GM23338 (cell line): ENCODE measurements around the gene ACSL3. TPM values are rescaled to one million over a fixed set of nuclear protein-coding genes. Genes with fewer than 3 reads are reported as not detected.

ENCODE experiments used
- ATAC-seq: fragments of 200-7000 bp; cut with Tn5 transposase; 3 replicates; pipeline ENCODE4 v1.9.1; 2020
- DNase-seq: peaks from one replicate; pipeline ENCODE4 v3.0.0-alpha.2; 2015; ENCODE audit warnings: low spot score
- H2AFZ ChIP-seq: fragments of 200-600 bp; sonication (generic); 2 replicates; pipeline ENCODE4 v1.8.0; 2016; ENCODE audit warnings: antibody characterized with exemption, mild to moderate bottlenecking, moderate library complexity
- H3F3A ChIP-seq: fragments of 200-600 bp; sonication (generic); replicated peaks from 2 replicates; pipeline ENCODE4 v1.8.0; 2017; ENCODE audit warnings: antibody characterized with exemption, mixed run types, low read depth
- H3K27ac ChIP-seq: fragments of 200-600 bp; sonication (generic); 2 replicates; pipeline ENCODE4 v1.6.1; 2016; ENCODE audit warnings: low read depth
- H3K27me3 ChIP-seq: fragments of 200-600 bp; sonication (generic); 2 replicates; pipeline ENCODE4 v1.8.0; 2016; ENCODE audit warnings: mild to moderate bottlenecking, mixed run types, moderate library complexity; ENCODE audit not compliant: insufficient read depth
- H3K36me3 ChIP-seq: fragments of 200-600 bp; sonication (generic); 2 replicates; pipeline ENCODE4 v1.8.0; 2016; ENCODE audit warnings: mild to moderate bottlenecking; ENCODE audit not compliant: insufficient read depth
- H3K4me1 ChIP-seq: fragments of 200-600 bp; sonication (generic); 2 replicates; pipeline ENCODE4 v1.8.0; 2016; ENCODE audit warnings: mild to moderate bottlenecking, moderate library complexity; ENCODE audit not compliant: insufficient read depth
- H3K4me2 ChIP-seq: fragments of 200-600 bp; sonication (generic); 2 replicates; pipeline ENCODE4 v1.7.1; 2017; ENCODE audit warnings: mixed run types
- H3K4me3 ChIP-seq: fragments of 200-600 bp; sonication (generic); 2 replicates; pipeline ENCODE4 v1.6.1; 2016; ENCODE audit warnings: mixed run types
- H3K79me2 ChIP-seq: fragments of 200-600 bp; sonication (generic); replicated peaks from 2 replicates; pipeline ENCODE4 v1.8.0; 2017; ENCODE audit warnings: mild to moderate bottlenecking; ENCODE audit not compliant: insufficient read depth
- H3K9me2 ChIP-seq: fragments of 200-600 bp; sonication (generic); 2 replicates; pipeline ENCODE4 v1.8.0; 2017; ENCODE audit not compliant: insufficient read depth
- H4K20me1 ChIP-seq: fragments of 200-600 bp; sonication (generic); replicated peaks from 2 replicates; pipeline ENCODE4 v1.8.0; 2017; ENCODE audit warnings: mild to moderate bottlenecking; ENCODE audit not compliant: insufficient read depth
- H3K27ac Mint-ChIP-seq: 2 replicates; pipeline ENCODE4 v1.8.0; 2020; ENCODE audit warnings: inconsistent platforms, mild to moderate bottlenecking, moderate library complexity, mixed read lengths
- H3K27me3 Mint-ChIP-seq: 3 replicates; pipeline ENCODE4 v1.8.0; 2022; ENCODE audit warnings: low read depth, mild to moderate bottlenecking, moderate library complexity, mixed read lengths, inconsistent platforms; ENCODE audit not compliant: insufficient read depth, poor library complexity
- H3K36me3 Mint-ChIP-seq: 3 replicates; pipeline ENCODE4 v1.8.0; 2021; ENCODE audit warnings: low read depth, mild to moderate bottlenecking, inconsistent platforms, moderate library complexity, mixed read lengths
- H3K4me1 Mint-ChIP-seq: 3 replicates; pipeline ENCODE4 v1.8.0; 2020; ENCODE audit warnings: mild to moderate bottlenecking, inconsistent platforms, mixed read lengths
- H3K4me3 Mint-ChIP-seq: 3 replicates; pipeline ENCODE4 v1.8.0; 2021; ENCODE audit warnings: moderate library complexity, mild to moderate bottlenecking, inconsistent platforms, mixed read lengths
- H3K9me3 Mint-ChIP-seq: 3 replicates; pipeline ENCODE4 v1.8.0; 2020; ENCODE audit warnings: moderate library complexity, mild to moderate bottlenecking, inconsistent platforms, mixed read lengths
- EZH2 ChIP-seq: fragments of 200-600 bp; sonication (generic); IDR thresholded peaks from one replicate; pipeline ENCODE4 v1.8.0; 2017; ENCODE audit warnings: antibody characterized with exemption, mild to moderate bottlenecking, low read depth; ENCODE audit not compliant: unreplicated experiment
- JUNB ChIP-seq: IDR thresholded peaks from one replicate; pipeline ENCODE4 v1.6.1; 2016; ENCODE audit warnings: antibody characterized with exemption; ENCODE audit not compliant: unreplicated experiment
- NANOG ChIP-seq: IDR thresholded peaks from 2 replicates; pipeline ENCODE4 v1.6.1; 2016; ENCODE audit warnings: antibody characterized with exemption, borderline replicate concordance
- STAT1 ChIP-seq: IDR thresholded peaks from one replicate; pipeline ENCODE4 v1.6.1; 2016; ENCODE audit warnings: antibody characterized with exemption; ENCODE audit not compliant: unreplicated experiment
- ZNF331 ChIP-seq: fragments of 250-450 bp; sonication (Bioruptor Pico); IDR thresholded peaks from 2 replicates; pipeline ENCODE4 v1.5.0; 2020; ENCODE audit warnings: low read depth, mild to moderate bottlenecking, moderate library complexity
- polyA plus RNA-seq: library from polyadenylated mRNA; unstranded; fragments of >200 nt; fragmentation: Nextera tagmentation; extraction: Ambion mirVana; gene quantifications from 2 replicates; pipeline ENCODE4 v1.2.1, GENCODE V29; 2016
- total RNA-seq: library from RNA; depleted of rRNA; stranded (reverse); fragments of >200 nt; shearing (Covaris generic); gene quantifications from 2 replicates; pipeline ENCODE4 v1.2.3, GENCODE V29; 2014
- TF ChIP-seq, protein P1 (sequence below): IDR thresholded peaks from one replicate; pipeline ENCODE4 v1.6.1; 2018; ENCODE audit warnings: antibody characterized with exemption; ENCODE audit not compliant: unreplicated experiment
- TF ChIP-seq, protein P2 (sequence below), 2 experiments: fragments of 200-600 bp in 1 of 2; sonication (generic) in 1 of 2; conservative IDR thresholded peaks; 2 replicates each; pipeline versions ENCODE4 v1.5.1 to v1.6.1; 2016 to 2017; ENCODE audit warnings: antibody characterized with exemption in 2 of 2, low read depth in 2 of 2, mild to moderate bottlenecking in 2 of 2, moderate library complexity in 1 of 2
- TF ChIP-seq, protein P3 (sequence below): IDR thresholded peaks from 2 replicates; pipeline ENCODE4 v1.6.1; 2016; ENCODE audit warnings: antibody characterized with exemption
- TF ChIP-seq, protein P4 (sequence below): fragments of 250-450 bp; sonication (Bioruptor Pico); IDR thresholded peaks from 2 replicates; pipeline ENCODE4 v1.5.0; 2020; ENCODE audit warnings: mild to moderate bottlenecking, moderate library complexity

Gene ACSL3
- total and polyA plus RNA-seq, 2 experiments from 2014 or later, result 55.3 to 130 TPM

DNA sequence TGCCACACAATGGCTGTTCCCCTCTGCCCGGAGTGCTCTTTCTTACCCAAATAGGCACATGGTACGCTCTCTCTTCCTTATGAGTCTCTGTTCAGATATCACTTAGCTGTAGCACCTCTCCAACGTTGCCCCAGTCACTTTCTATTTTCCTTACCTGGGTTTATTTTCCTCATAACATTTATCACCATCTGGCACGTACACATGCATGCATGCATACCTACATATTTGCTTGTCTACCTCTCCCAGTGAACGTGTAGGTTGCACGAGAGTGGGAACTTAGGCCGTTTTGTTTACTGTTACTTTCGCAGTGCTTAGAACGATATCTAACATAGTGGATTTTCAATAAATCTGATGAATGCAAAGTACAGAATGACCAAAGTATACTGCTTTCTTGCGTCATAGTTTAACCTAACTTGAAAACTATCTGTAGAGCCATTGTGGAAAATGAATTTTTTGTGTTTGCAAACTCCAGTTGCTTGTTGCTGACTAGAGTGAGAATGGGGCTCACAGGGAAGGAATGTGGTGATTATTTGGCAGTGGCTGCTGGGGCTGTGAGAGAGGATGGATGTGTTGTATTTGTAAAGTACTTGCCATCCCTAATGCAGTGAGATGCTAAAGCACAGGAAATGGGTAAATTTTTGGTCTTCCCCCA is 47.1 kb downstream of the ACSL3 start:
- Mint-ChIP-seq H3K36me3 (peaks cover 36% of the 10 kb centered on the region), H3K9me3 (no peaks in the 10 kb centered on the region), H3K4me3 (peak overlapping the region; percentile 12; the same call in 2 of the 3 replicates), H3K27me3 (peaks cover 1% of the 10 kb centered on the region), H3K27ac (peak overlapping the region; percentile 87), H3K4me1 (peaks cover 69% of the 10 kb centered on the region)
- Histone ChIP-seq H4K20me1 (no peaks in the 10 kb centered on the region), H3K27me3 (no peaks in the 10 kb centered on the region), H3K4me1 (peaks cover 38% of the 10 kb centered on the region), H3K27ac (peak overlapping the region; percentile 91), H3F3A (no peaks in the 10 kb centered on the region), H3K79me2 (peaks cover 95% of the 10 kb centered on the region), H3K4me3 (no peak overlapping the region; the same call in 1 of the 2 replicates), H3K9me2 (no peaks in the 10 kb centered on the region), H3K4me2 (peak overlapping the region; percentile 22), H2AFZ (no peak overlapping the region), H3K36me3 (no peaks in the 10 kb centered on the region; the same call in 1 of the 2 replicates)
- TF ChIP-seq, protein P1, sequence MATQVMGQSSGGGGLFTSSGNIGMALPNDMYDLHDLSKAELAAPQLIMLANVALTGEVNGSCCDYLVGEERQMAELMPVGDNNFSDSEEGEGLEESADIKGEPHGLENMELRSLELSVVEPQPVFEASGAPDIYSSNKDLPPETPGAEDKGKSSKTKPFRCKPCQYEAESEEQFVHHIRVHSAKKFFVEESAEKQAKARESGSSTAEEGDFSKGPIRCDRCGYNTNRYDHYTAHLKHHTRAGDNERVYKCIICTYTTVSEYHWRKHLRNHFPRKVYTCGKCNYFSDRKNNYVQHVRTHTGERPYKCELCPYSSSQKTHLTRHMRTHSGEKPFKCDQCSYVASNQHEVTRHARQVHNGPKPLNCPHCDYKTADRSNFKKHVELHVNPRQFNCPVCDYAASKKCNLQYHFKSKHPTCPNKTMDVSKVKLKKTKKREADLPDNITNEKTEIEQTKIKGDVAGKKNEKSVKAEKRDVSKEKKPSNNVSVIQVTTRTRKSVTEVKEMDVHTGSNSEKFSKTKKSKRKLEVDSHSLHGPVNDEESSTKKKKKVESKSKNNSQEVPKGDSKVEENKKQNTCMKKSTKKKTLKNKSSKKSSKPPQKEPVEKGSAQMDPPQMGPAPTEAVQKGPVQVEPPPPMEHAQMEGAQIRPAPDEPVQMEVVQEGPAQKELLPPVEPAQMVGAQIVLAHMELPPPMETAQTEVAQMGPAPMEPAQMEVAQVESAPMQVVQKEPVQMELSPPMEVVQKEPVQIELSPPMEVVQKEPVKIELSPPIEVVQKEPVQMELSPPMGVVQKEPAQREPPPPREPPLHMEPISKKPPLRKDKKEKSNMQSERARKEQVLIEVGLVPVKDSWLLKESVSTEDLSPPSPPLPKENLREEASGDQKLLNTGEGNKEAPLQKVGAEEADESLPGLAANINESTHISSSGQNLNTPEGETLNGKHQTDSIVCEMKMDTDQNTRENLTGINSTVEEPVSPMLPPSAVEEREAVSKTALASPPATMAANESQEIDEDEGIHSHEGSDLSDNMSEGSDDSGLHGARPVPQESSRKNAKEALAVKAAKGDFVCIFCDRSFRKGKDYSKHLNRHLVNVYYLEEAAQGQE, result no peak
- no peak for TF ChIP-seq JUNB
- TF ChIP-seq, protein P2, sequence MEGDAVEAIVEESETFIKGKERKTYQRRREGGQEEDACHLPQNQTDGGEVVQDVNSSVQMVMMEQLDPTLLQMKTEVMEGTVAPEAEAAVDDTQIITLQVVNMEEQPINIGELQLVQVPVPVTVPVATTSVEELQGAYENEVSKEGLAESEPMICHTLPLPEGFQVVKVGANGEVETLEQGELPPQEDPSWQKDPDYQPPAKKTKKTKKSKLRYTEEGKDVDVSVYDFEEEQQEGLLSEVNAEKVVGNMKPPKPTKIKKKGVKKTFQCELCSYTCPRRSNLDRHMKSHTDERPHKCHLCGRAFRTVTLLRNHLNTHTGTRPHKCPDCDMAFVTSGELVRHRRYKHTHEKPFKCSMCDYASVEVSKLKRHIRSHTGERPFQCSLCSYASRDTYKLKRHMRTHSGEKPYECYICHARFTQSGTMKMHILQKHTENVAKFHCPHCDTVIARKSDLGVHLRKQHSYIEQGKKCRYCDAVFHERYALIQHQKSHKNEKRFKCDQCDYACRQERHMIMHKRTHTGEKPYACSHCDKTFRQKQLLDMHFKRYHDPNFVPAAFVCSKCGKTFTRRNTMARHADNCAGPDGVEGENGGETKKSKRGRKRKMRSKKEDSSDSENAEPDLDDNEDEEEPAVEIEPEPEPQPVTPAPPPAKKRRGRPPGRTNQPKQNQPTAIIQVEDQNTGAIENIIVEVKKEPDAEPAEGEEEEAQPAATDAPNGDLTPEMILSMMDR (conservative IDR thresholded peaks at IDR 0.05; ENCODE audit: low read depth in 2 of 2), result no peak
- no peak for TF ChIP-seq STAT1
- TF ChIP-seq ZNF331 (CRISPR knock-in tag), result no peak
- TF ChIP-seq, protein P3, sequence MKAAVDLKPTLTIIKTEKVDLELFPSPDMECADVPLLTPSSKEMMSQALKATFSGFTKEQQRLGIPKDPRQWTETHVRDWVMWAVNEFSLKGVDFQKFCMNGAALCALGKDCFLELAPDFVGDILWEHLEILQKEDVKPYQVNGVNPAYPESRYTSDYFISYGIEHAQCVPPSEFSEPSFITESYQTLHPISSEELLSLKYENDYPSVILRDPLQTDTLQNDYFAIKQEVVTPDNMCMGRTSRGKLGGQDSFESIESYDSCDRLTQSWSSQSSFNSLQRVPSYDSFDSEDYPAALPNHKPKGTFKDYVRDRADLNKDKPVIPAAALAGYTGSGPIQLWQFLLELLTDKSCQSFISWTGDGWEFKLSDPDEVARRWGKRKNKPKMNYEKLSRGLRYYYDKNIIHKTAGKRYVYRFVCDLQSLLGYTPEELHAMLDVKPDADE, result no peak
- no peak for TF ChIP-seq EZH2
- TF ChIP-seq, protein P4, sequence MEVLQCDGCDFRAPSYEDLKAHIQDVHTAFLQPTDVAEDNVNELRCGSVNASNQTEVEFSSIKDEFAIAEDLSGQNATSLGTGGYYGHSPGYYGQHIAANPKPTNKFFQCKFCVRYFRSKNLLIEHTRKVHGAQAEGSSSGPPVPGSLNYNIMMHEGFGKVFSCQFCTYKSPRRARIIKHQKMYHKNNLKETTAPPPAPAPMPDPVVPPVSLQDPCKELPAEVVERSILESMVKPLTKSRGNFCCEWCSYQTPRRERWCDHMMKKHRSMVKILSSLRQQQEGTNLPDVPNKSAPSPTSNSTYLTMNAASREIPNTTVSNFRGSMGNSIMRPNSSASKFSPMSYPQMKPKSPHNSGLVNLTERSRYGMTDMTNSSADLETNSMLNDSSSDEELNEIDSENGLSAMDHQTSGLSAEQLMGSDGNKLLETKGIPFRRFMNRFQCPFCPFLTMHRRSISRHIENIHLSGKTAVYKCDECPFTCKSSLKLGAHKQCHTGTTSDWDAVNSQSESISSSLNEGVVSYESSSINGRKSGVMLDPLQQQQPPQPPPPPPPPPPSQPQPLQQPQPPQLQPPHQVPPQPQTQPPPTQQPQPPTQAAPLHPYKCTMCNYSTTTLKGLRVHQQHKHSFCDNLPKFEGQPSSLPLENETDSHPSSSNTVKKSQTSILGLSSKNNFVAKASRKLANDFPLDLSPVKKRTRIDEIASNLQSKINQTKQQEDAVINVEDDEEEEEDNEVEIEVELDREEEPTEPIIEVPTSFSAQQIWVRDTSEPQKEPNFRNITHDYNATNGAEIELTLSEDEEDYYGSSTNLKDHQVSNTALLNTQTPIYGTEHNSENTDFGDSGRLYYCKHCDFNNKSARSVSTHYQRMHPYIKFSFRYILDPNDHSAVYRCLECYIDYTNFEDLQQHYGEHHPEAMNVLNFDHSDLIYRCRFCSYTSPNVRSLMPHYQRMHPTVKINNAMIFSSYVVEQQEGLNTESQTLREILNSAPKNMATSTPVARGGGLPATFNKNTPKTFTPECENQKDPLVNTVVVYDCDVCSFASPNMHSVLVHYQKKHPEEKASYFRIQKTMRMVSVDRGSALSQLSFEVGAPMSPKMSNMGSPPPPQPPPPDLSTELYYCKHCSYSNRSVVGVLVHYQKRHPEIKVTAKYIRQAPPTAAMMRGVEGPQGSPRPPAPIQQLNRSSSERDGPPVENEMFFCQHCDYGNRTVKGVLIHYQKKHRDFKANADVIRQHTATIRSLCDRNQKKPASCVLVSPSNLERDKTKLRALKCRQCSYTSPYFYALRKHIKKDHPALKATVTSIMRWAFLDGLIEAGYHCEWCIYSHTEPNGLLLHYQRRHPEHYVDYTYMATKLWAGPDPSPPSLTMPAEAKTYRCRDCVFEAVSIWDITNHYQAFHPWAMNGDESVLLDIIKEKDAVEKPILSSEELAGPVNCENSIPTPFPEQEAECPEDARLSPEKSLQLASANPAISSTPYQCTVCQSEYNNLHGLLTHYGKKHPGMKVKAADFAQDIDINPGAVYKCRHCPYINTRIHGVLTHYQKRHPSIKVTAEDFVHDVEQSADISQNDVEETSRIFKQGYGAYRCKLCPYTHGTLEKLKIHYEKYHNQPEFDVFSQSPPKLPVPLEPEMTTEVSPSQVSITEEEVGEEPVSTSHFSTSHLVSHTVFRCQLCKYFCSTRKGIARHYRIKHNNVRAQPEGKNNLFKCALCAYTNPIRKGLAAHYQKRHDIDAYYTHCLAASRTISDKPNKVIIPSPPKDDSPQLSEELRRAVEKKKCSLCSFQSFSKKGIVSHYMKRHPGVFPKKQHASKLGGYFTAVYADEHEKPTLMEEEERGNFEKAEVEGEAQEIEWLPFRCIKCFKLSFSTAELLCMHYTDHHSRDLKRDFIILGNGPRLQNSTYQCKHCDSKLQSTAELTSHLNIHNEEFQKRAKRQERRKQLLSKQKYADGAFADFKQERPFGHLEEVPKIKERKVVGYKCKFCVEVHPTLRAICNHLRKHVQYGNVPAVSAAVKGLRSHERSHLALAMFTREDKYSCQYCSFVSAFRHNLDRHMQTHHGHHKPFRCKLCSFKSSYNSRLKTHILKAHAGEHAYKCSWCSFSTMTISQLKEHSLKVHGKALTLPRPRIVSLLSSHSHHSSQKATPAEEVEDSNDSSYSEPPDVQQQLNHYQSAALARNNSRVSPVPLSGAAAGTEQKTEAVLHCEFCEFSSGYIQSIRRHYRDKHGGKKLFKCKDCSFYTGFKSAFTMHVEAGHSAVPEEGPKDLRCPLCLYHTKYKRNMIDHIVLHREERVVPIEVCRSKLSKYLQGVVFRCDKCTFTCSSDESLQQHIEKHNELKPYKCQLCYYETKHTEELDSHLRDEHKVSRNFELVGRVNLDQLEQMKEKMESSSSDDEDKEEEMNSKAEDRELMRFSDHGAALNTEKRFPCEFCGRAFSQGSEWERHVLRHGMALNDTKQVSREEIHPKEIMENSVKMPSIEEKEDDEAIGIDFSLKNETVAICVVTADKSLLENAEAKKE (CRISPR knock-in tag), result no peak
- TF ChIP-seq NANOG, result no peak; the same call in 1 of the 2 replicates
- peak; percentile 78 for ATAC-seq
- peak; percentile 74 for DNase-seq
